GM06990 (cell line): ENCODE data around the gene OAT.
A peak's percentile ranks its signal among the peaks of the same experiment; 100 is the strongest.

Source experiments
- DNase-seq: peaks from one replicate; pipeline ENCODE4 v3.0.0-alpha.2; 2011; ENCODE audit not compliant: insufficient read length; ENCODE audit errors: extremely low read depth
- H3K27me3 ChIP-seq: replicated peaks from 2 replicates; pipeline ENCODE4 v1.6.0; 2011; ENCODE audit warnings: low read length; ENCODE audit not compliant: control insufficient read depth, insufficient read depth
- H3K36me3 ChIP-seq: 2 replicates; pipeline ENCODE4 v1.5.1; 2011; ENCODE audit warnings: low read length; ENCODE audit not compliant: control insufficient read depth, insufficient read depth
- H3K4me3 ChIP-seq: replicated peaks from 2 replicates; pipeline ENCODE4 v1.5.1; 2011; ENCODE audit warnings: low read depth, mild to moderate bottlenecking, control low read depth, low read length
- CTCF ChIP-seq: IDR thresholded peaks from 2 replicates; pipeline ENCODE4 v1.5.1; 2011; ENCODE audit warnings: low read length, control low read depth, mild to moderate bottlenecking, inconsistent platforms; ENCODE audit not compliant: insufficient read depth, poor library complexity, severe bottlenecking

The OAT gene

GRCh38 chr10:124359336-124359832 lies 59.3 kb downstream of the OAT start:
- H3K36me3 ChIP-seq = no peaks in the 10 kb centered on the region
- TF ChIP-seq CTCF = no peak
- no peaks in the 10 kb centered on the region; the same call in 1 of the 2 replicates for H3K27me3 ChIP-seq
- H3K4me3 ChIP-seq = no peak overlapping the region
- DNase-seq = no peak

DNA sequence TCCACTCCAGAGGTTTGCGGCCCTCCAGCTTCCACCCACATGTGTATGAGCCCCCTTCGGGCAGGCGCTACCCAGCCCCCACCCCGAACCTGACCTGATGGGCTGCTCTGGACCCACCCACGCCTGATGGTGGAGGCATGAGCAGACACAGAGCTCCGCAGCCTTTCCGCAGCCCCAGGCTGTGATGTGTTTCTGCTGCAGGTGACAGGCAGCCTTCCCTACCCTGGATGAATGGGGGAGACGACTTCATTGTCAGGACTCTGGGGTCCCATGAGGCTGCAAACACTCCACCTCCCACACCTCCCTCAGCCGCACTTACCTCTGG lies 61.2 kb downstream of the OAT start:
- Histone ChIP-seq H3K36me3 (no peaks in the 10 kb centered on the region), H3K4me3 (no peak overlapping the region), H3K27me3 (no peaks in the 10 kb centered on the region; the same call in 1 of the 2 replicates)
- no peak for DNase-seq
- TF ChIP-seq CTCF = no peak

DNA sequence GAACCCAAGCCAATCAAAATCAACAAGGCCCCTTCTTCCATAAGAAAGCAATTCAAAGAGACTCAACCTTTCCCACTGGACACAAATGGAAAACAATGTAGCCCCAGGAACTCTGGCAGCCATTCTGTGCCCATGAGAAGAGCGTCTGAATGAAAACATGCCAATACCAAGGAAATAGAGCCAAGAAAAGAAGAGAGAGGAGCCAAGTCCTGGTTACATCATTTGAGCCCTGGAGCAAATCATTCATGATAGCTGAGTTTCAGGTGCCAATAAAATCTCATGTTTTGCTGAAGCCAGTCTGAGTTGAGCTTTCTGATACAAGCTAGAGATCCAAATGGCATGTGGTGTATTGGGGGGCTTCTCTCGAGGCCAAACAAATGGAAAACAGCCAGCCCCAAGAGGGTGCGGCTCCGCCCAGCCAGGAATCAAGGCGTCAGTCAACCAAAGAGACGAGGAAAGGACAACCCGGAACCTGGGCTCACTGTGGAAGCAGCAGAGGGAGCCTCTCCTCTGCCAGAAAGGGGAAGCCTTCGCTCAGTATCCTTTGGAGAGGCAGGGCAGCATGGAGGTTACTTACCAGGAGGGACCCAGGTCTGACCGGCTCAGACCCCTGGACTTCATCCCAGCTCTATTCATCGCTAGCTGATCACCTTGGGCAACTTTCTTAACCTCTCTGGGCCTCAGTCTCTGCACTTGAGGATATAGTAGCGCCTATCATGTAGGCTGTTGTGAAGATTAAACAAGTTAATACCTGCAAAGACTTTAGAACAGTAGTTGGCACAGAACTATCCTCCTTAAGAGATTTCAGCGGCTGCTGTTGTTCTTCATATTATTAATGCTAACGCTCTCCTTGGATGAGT lies 61.8 kb downstream of the OAT start:
- Histone ChIP-seq H3K27me3 (no peaks in the 10 kb centered on the region; the same call in 1 of the 2 replicates), H3K4me3 (no peak overlapping the region), H3K36me3 (no peaks in the 10 kb centered on the region)
- no peak for TF ChIP-seq CTCF
- DNase-seq = no peak

DNA sequence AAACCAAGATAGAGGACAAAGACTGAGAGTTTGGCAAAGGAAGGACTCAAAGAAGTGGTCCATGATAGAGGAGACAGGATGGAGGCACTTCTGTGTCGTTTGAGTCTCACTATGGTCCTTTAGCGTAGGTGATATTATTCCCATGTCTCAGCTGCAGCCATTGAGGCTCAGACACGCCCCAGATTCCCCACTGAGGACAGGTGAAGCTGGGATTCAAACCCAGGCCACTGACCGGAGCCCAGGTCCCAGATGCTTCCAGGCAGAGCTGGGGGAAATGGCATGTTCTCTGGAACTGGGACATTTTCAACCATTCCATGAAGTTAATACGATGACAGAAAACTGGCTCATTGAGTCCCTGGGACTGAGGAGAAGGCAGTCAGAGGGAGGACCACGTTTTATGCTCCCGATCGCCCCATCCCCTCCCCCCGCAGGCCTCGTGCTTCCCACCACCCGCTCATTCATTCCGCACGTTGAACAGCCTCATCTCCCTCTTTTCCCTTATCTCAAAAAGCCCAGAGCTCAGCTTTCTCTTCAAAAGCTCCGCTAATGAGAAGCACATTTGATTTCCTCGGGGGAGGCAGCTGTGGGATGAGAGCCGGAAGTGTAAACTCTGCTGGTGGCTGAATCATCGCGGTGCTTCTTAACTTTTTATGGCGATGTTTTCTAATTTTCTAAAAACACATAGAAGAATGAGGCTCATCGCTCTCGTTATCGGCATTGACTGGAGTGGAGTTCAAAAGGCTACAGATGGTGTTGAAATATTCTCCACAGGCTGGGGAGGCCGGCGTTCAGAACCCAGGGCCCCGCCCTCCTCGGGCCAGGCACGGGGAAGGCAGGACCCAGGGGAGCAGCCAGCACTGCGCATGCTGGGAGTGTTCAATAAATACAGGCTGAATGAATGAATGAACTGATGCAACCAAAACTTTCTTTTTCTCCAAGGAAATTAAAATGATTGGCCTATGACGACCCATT lies 64.0 kb downstream of the OAT start:
- H3K4me3 ChIP-seq = peak overlapping the region; percentile 15
- TF ChIP-seq CTCF = no peak
- DNase-seq = peak; percentile 44
- no peaks in the 10 kb centered on the region for H3K36me3 ChIP-seq
- H3K27me3 ChIP-seq = no peaks in the 10 kb centered on the region; the same call in 1 of the 2 replicates

DNA sequence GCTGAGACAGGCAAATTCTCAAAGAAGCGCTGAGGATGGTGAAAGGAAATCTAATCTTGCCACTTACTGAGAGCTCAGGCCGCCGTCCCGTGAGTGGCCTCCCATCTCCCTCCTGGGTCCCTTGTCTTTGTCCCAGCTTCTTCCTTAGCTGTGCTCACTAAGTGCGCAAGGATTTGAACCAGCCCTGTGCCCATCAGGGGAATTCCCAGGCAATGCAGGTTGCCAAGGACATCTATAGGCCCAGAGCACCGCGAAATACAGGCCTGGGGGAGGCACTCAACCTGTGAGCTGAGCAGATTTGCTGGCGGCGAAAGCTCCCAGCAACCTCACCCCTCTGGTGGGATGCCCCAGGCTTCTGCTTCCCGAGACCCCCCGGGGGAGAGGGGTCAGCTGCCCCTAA lies 64.8 kb downstream of the OAT start:
- H3K36me3 ChIP-seq = no peaks in the 10 kb centered on the region
- TF ChIP-seq CTCF = no peak
- no peaks in the 10 kb centered on the region; the same call in 1 of the 2 replicates for H3K27me3 ChIP-seq
- no peak overlapping the region for H3K4me3 ChIP-seq
- DNase-seq = no peak
